Measurements from ENCODE around the gene VWA5B2.

VWA5B2 gene

GRCh38 chr3:184277366-184277765, 48.0 kb downstream of the VWA5B2 start:
- no peak for DNase-seq (ENCODE audit: low spot score)

DNA sequence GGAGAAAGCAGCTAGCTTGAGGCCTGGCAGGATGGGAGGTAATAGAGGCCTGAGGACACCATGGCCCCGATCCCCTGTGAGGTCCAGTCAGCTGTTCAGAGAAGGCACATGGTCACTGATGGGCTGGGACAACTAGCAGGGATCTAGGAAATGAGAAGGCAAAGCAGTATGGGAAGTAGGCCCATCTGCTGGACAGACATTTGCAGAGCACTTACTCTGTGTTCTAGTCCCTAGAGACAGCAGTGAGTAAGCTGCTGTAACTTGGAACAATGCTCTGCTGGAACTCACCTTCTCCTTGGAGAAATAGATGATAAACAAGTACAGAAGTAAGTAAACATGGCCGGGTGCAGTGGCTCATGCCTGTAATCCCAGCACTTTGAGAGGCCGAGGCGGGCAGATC, 53.6 kb downstream of the VWA5B2 start:
- no peak for DNase-seq (ENCODE audit: low spot score)

DNA sequence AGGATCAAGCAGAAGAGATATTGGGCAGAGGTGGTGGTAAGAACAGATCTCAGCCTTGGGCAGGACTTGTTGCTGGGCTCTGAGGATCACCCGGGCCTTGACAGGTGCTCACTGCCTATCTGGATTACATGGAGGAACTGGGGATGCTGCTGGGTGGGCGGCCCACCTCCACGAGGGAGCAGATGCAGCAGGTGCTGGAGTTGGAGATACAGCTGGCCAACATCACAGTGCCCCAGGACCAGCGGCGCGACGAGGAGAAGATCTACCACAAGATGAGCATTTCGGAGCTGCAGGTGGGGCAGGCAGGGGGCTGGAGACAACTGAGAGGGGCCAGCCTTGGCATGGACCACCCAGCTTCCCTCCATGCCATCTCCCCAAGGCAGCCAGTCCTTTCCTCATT, 54.3 kb downstream of the VWA5B2 start:
- no peak for DNase-seq (ENCODE audit: low spot score)

DNA sequence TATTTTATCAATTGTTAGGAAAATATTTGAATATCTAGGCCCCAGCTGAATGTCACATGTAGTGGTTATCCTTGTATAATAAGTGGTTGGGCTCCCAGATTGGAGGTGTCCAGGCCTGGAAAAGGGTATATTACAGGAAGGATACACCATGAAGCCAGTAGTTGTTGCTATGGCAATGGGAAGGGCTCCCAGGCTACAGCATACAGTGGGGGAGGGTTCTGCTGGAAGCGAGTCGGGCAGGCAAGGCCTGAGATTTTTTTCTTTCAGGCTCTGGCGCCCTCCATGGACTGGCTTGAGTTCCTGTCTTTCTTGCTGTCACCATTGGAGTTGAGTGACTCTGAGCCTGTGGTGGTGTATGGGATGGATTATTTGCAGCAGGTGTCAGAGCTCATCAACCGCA, 55.3 kb downstream of the VWA5B2 start:
- DNase-seq (ENCODE audit: low spot score): no peak

GRCh38 chr3:184289426-184289938, 60.1 kb downstream of the VWA5B2 start:
- peak; percentile 70 for DNase-seq (ENCODE audit: low spot score)

DNA sequence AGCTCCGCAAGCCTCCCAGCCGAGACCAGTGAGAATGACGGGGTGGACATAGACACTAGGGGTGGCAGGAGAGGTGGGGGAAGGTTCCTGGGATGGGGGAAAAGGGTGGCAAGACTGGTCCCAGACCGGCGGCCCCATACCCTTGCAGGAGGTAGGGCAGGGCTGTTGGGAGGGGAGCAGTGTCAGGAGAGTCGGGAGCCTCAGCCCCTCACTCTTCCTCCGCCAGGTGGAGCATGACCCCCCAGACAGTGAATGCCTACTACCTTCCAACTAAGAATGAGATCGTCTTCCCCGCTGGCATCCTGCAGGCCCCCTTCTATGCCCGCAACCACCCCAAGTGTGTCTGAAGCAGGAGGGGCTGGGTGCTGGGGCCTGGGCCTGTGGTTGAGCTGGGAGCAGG, 60.9 kb downstream of the VWA5B2 start:
- no peak for DNase-seq (ENCODE audit: low spot score)

GRCh38 chr3:184291044-184291737, 61.8 kb downstream of the VWA5B2 start:
- DNase-seq (ENCODE audit: low spot score): no peak

Measured in hematopoietic multipotent progenitor cell treated with erythropoietin and hydrocortisone succinate and interleukin-3 and kit ligand, for 17 days (in vitro differentiated cells).